Activated CD4-positive, alpha-beta T cell treated with anti-CD3 and anti-CD28 coated beads for 24 hours (primary cell): ENCODE data around the gene ACVR1.
"Not testable (repeated sequence)": the region's sequence is repeated elsewhere in the genome, so short reads cannot be mapped to it uniquely, and the experiment has no call there.

Experiments used
- DNase-seq, 2 donors: peaks; one replicate each; pipeline ENCODE4 v3.0.0-alpha.2; 2020; ENCODE audit warnings: low read depth in 2 of 2

ACVR1 gene

GRCh38 chr2:157830266-157830665 lies 45.9 kb downstream of the ACVR1 start:
- no peak for DNase-seq

- DNase-seq, result no peak
Observed at GRCh38 chr2:157827377-157827776, 48.8 kb downstream of the ACVR1 start.

- DNase-seq, result not testable (repeated sequence)
Observed at GRCh38 chr2:157826644-157827043, 49.5 kb downstream of the ACVR1 start.

GRCh38 chr2:157825885-157826284 lies 50.2 kb downstream of the ACVR1 start:
- no peak for DNase-seq

GRCh38 chr2:157822993-157823392 lies 53.1 kb downstream of the ACVR1 start:
- DNase-seq, result no peak

GRCh38 chr2:157822533-157822932 lies 53.6 kb downstream of the ACVR1 start:
- no peak for DNase-seq

GRCh38 chr2:157821519-157822131 lies 54.5 kb downstream of the ACVR1 start:
- no peak for DNase-seq

GRCh38 chr2:157820193-157820592 lies 55.9 kb downstream of the ACVR1 start:
- DNase-seq, result no peak

GRCh38 chr2:157819761-157820160 lies 56.4 kb downstream of the ACVR1 start:
- DNase-seq, result no peak

- DNase-seq, result no peak
Observed at GRCh38 chr2:157818227-157818626, 57.9 kb downstream of the ACVR1 start.

- DNase-seq, result no peak
Observed at GRCh38 chr2:157815421-157815820, 60.7 kb downstream of the ACVR1 start.

- no peak for DNase-seq
Observed at GRCh38 chr2:157813467-157813866, 62.7 kb downstream of the ACVR1 start.

GRCh38 chr2:157810037-157810436 lies 66.1 kb downstream of the ACVR1 start:
- no peak for DNase-seq

- DNase-seq, result no peak
Observed at GRCh38 chr2:157809212-157809611, 66.9 kb downstream of the ACVR1 start.

- DNase-seq, result no peak
Observed at GRCh38 chr2:157808421-157808820, 67.7 kb downstream of the ACVR1 start.

GRCh38 chr2:157806426-157807077 lies 69.6 kb downstream of the ACVR1 start:
- DNase-seq, result no peak

- DNase-seq, result no peak
Observed at GRCh38 chr2:157805519-157805918, 70.6 kb downstream of the ACVR1 start.

- no peak for DNase-seq
Observed at GRCh38 chr2:157804355-157804754, 71.8 kb downstream of the ACVR1 start.

- DNase-seq, result no peak
Observed at GRCh38 chr2:157803952-157804351, 72.2 kb downstream of the ACVR1 start.

GRCh38 chr2:157803476-157803875 lies 72.7 kb downstream of the ACVR1 start:
- no peak for DNase-seq

GRCh38 chr2:157800838-157801495 lies 75.2 kb downstream of the ACVR1 start:
- DNase-seq, result no peak

GRCh38 chr2:157793053-157793612 lies 83.0 kb downstream of the ACVR1 start:
- no peak for DNase-seq
